Measurements from ENCODE around the gene KRTAP10-12. TPM values are rescaled to one million over a fixed set of nuclear protein-coding genes. Genes with fewer than 3 reads are reported as not detected.

KRTAP10-12 gene
- total and polyA plus RNA-seq, 10 of the 15 experiments (the other 5 are each of a cell fraction or from before 2014, with no cell fraction given): not detected

DNA sequence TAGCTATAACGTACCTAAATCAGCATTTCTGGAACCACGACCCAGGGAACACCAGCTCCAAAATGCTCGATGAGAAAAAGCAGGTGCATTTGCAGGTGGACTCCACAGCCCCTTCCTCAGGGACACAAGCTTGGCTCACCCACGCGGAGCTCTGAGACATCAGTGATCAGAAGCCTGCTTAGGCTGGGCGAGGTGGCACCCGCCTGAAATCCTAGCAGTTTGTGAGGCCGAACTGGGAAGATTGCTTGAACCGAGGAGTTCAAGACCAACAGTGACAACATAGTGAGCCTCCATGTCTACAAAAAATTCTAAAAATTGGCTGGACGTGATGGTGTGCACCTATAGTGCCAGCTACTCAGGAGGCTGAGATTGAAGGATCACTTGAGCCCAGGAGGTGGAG, 16.9 kb downstream of the KRTAP10-12 start (continued):
- TF ChIP-seq, protein P1, sequence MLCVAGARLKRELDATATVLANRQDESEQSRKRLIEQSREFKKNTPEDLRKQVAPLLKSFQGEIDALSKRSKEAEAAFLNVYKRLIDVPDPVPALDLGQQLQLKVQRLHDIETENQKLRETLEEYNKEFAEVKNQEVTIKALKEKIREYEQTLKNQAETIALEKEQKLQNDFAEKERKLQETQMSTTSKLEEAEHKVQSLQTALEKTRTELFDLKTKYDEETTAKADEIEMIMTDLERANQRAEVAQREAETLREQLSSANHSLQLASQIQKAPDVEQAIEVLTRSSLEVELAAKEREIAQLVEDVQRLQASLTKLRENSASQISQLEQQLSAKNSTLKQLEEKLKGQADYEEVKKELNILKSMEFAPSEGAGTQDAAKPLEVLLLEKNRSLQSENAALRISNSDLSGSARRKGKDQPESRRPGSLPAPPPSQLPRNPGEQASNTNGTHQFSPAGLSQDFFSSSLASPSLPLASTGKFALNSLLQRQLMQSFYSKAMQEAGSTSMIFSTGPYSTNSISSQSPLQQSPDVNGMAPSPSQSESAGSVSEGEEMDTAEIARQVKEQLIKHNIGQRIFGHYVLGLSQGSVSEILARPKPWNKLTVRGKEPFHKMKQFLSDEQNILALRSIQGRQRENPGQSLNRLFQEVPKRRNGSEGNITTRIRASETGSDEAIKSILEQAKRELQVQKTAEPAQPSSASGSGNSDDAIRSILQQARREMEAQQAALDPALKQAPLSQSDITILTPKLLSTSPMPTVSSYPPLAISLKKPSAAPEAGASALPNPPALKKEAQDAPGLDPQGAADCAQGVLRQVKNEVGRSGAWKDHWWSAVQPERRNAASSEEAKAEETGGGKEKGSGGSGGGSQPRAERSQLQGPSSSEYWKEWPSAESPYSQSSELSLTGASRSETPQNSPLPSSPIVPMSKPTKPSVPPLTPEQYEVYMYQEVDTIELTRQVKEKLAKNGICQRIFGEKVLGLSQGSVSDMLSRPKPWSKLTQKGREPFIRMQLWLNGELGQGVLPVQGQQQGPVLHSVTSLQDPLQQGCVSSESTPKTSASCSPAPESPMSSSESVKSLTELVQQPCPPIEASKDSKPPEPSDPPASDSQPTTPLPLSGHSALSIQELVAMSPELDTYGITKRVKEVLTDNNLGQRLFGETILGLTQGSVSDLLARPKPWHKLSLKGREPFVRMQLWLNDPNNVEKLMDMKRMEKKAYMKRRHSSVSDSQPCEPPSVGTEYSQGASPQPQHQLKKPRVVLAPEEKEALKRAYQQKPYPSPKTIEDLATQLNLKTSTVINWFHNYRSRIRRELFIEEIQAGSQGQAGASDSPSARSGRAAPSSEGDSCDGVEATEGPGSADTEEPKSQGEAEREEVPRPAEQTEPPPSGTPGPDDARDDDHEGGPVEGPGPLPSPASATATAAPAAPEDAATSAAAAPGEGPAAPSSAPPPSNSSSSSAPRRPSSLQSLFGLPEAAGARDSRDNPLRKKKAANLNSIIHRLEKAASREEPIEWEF (IDR thresholded peaks at IDR 0.05; ENCODE audit: insufficient replicate concordance, low read depth, low read length): no peak
- no peak for TF ChIP-seq PAX5 (IDR thresholded peaks at IDR 0.05; ENCODE audit: borderline replicate concordance, low read depth, low read length)

DNA sequence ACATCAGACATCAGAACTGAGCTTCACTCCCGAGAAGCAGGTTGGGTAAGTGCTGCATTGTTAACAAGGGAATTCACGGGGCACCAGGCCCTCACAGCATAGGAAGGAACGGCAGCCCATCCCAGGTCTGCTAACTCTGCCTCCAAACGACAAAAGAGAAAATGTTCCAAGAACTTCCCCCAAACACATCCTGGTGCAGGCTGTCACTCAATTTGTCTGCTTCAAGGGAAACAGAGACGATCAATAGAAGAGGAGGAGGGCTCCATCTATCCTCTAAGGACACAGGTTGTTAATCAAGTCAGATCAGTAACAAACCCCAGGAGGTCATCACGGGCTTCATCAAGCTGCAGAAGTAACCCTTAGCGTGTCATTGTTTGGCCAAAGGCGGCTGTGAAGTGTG, 17.9 kb downstream of the KRTAP10-12 start:
- in situ Hi-C loops (cut with MboI) (no loop called here), intact Hi-C loops (cut with micrococcal nuclease; ENCODE audit: unreplicated experiment) (no loop called here)
- Histone ChIP-seq H3K36me3 (ENCODE audit: control insufficient read depth in 2 of 2, insufficient read depth in 2 of 2, low read length in 1 of 2) (no peaks in the 10 kb centered on the region), H3K4me2 (ENCODE audit: control insufficient read depth, insufficient read depth) (no peak overlapping the region), H4K20me1 (ENCODE audit: control insufficient read depth, insufficient read depth) (no peaks in the 10 kb centered on the region), H3K9me3 (replicated peaks; ENCODE audit: control insufficient read depth, insufficient read depth, low read length) (no peaks in the 10 kb centered on the region; the same call in 2 of the 3 replicates), H3K4me1 (ENCODE audit: control insufficient read depth, insufficient read depth, low read length) (no peaks in the 10 kb centered on the region), H3K27me3 (replicated peaks in 1 of 2; ENCODE audit: control insufficient read depth in 2 of 2, insufficient read depth in 2 of 2, low read length in 1 of 2) (peaks cover 6 to 12% of the 10 kb centered on the region in 2 experiments; a peak in 3 of 4 replicates), H3K4me3 (no peak overlapping the region), H3K27ac (ENCODE audit: control insufficient read depth, insufficient read depth) (no peak overlapping the region), H3K79me2 (ENCODE audit: control insufficient read depth, insufficient read depth, low read length) (no peaks in the 10 kb centered on the region), H3K9ac (ENCODE audit: control insufficient read depth, insufficient read depth, low read length) (no peak overlapping the region), H2AFZ (ENCODE audit: control insufficient read depth, low read depth, low read length) (no peak overlapping the region; the same call in 1 of the 2 replicates)
- ChIA-PET RAD21 (ENCODE audit: unreplicated experiment) (no interaction called here), POLR2A (no interaction called here), SMC1A (ENCODE audit: uncharacterized antibody, unreplicated experiment) (no interaction called here), CTCF (interaction anchor here (0.6 to 0.7 kb wide), 2 partner anchors 28 to 1545 kb away, joined by 3 read pairs; no protein-coding TSS in a partner anchor)
- 5% methylated on average over 8 of the region's 8 CpGs for whole genome bisulfite sequencing (ENCODE audit: insufficient coverage, insufficient replicate concordance, low lambda C conversion rate, missing lambda C conversion rate)
- DNase-seq (ENCODE audit: low read depth, low spot score): no peak
- BruUV-seq (replicated peaks): no TSS peak
- ATAC-seq: no peak
- FAIRE-seq: no peak
- TF ChIP-seq ZNF384 (IDR thresholded peaks at IDR 0.05; ENCODE audit: borderline replicate concordance, low read depth, low read length) (no peak), STAT1 (conservative IDR thresholded peaks at IDR 0.05) (no peak), ZZZ3 (IDR thresholded peaks at IDR 0.05; ENCODE audit: control insufficient read depth, insufficient read length, low read depth) (no peak), BMI1 (IDR thresholded peaks at IDR 0.05; ENCODE audit: borderline replicate concordance) (no peak), BACH1 (IDR thresholded peaks at IDR 0.05; ENCODE audit: borderline replicate concordance) (no peak), SIX5 (IDR thresholded peaks at IDR 0.05; ENCODE audit: low read depth, low read length, severe bottlenecking) (no peak)
- TF ChIP-seq, protein P2, sequence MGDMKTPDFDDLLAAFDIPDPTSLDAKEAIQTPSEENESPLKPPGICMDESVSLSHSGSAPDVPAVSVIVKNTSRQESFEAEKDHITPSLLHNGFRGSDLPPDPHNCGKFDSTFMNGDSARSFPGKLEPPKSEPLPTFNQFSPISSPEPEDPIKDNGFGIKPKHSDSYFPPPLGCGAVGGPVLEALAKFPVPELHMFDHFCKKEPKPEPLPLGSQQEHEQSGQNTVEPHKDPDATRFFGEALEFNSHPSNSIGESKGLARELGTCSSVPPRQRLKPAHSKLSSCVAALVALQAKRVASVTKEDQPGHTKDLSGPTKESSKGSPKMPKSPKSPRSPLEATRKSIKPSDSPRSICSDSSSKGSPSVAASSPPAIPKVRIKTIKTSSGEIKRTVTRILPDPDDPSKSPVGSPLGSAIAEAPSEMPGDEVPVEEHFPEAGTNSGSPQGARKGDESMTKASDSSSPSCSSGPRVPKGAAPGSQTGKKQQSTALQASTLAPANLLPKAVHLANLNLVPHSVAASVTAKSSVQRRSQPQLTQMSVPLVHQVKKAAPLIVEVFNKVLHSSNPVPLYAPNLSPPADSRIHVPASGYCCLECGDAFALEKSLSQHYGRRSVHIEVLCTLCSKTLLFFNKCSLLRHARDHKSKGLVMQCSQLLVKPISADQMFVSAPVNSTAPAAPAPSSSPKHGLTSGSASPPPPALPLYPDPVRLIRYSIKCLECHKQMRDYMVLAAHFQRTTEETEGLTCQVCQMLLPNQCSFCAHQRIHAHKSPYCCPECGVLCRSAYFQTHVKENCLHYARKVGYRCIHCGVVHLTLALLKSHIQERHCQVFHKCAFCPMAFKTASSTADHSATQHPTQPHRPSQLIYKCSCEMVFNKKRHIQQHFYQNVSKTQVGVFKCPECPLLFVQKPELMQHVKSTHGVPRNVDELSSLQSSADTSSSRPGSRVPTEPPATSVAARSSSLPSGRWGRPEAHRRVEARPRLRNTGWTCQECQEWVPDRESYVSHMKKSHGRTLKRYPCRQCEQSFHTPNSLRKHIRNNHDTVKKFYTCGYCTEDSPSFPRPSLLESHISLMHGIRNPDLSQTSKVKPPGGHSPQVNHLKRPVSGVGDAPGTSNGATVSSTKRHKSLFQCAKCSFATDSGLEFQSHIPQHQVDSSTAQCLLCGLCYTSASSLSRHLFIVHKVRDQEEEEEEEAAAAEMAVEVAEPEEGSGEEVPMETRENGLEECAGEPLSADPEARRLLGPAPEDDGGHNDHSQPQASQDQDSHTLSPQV (IDR thresholded peaks at IDR 0.05): no peak
- TF ChIP-seq, protein P3, sequence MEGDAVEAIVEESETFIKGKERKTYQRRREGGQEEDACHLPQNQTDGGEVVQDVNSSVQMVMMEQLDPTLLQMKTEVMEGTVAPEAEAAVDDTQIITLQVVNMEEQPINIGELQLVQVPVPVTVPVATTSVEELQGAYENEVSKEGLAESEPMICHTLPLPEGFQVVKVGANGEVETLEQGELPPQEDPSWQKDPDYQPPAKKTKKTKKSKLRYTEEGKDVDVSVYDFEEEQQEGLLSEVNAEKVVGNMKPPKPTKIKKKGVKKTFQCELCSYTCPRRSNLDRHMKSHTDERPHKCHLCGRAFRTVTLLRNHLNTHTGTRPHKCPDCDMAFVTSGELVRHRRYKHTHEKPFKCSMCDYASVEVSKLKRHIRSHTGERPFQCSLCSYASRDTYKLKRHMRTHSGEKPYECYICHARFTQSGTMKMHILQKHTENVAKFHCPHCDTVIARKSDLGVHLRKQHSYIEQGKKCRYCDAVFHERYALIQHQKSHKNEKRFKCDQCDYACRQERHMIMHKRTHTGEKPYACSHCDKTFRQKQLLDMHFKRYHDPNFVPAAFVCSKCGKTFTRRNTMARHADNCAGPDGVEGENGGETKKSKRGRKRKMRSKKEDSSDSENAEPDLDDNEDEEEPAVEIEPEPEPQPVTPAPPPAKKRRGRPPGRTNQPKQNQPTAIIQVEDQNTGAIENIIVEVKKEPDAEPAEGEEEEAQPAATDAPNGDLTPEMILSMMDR (IDR thresholded peaks at IDR 0.05 in 2 of 3, conservative IDR thresholded peaks at IDR 0.05 in 1 of 3; ENCODE audit: control insufficient read depth in 2 of 3, extremely low read depth in 1 of 3, insufficient read depth in 1 of 3, low read depth in 3 of 3, low read length in 3 of 3): no peak
